ENCODE results near the gene PRRT4. TPM values are rescaled to one million over a fixed set of nuclear protein-coding genes. Genes with fewer than 3 reads are reported as not detected.

PRRT4 gene
- total RNA-seq, 1 experiment from 2014 or later = not detected

GRCh38 chr7:128381161-128381821 is 19.8 kb upstream of the PRRT4 start:
- no peak for DNase-seq
- Mint-ChIP-seq H3K27me3 (ENCODE audit: unreplicated experiment) (peaks cover 16% of the 10 kb centered on the region), H3K4me1 (ENCODE audit: low read depth, unreplicated experiment) (no peaks in the 10 kb centered on the region), H3K36me3 (ENCODE audit: insufficient read depth, unreplicated experiment) (no peaks in the 10 kb centered on the region), H3K9me3 (ENCODE audit: low read depth, unreplicated experiment) (no peaks in the 10 kb centered on the region), H3K27ac (ENCODE audit: unreplicated experiment) (no peak overlapping the region), H3K4me3 (ENCODE audit: low read depth, unreplicated experiment) (no peak overlapping the region)
- intact Hi-C loops (cut with micrococcal nuclease; ENCODE audit: unreplicated experiment) = no loop called here
- BruUV-seq (replicated peaks) = no TSS peak
- TF ChIP-seq, protein P1, sequence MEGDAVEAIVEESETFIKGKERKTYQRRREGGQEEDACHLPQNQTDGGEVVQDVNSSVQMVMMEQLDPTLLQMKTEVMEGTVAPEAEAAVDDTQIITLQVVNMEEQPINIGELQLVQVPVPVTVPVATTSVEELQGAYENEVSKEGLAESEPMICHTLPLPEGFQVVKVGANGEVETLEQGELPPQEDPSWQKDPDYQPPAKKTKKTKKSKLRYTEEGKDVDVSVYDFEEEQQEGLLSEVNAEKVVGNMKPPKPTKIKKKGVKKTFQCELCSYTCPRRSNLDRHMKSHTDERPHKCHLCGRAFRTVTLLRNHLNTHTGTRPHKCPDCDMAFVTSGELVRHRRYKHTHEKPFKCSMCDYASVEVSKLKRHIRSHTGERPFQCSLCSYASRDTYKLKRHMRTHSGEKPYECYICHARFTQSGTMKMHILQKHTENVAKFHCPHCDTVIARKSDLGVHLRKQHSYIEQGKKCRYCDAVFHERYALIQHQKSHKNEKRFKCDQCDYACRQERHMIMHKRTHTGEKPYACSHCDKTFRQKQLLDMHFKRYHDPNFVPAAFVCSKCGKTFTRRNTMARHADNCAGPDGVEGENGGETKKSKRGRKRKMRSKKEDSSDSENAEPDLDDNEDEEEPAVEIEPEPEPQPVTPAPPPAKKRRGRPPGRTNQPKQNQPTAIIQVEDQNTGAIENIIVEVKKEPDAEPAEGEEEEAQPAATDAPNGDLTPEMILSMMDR (IDR thresholded peaks at IDR 0.05; ENCODE audit: unreplicated experiment) = peak; percentile 51
- CTCF ChIA-PET = interaction anchor here (1.0 kb wide), 1 partner anchor 35 kb away, joined by 3 read pairs; no protein-coding TSS in a partner anchor

DNA sequence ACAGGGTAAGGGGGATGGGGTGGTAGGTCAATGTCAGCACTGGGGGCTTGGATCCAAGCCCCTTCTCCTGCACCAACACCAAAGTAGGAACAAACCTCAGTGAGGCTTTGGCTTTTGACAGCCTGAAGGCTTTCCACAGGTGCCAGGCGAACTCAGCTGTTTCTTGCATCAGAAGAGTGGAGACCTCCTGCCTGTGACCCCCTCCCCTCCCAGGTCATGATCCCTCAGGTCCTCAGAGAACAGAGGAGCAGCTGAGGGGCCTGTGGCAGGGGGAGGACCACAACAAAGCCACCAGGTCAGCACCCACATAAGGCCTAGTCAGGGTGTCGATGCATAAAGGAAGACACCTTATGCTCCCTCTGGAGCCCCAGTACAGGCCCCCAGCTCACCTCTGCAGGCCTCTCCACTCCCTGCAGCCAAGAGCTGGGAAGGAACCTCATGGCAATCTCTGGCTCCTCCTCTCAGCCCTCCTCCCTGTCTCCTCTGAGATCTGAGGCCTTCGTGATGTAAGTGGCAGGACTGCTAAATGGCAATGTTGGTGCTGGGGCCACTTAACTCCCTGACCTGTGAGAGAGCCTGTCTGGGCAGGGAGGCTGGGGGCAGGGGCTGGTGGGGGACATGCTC is 19.1 kb upstream of the PRRT4 start:
- intact Hi-C loops (cut with micrococcal nuclease; ENCODE audit: unreplicated experiment) = no loop called here
- Mint-ChIP-seq H3K9me3 (ENCODE audit: low read depth, unreplicated experiment) (no peaks in the 10 kb centered on the region), H3K27me3 (ENCODE audit: unreplicated experiment) (peaks cover 9% of the 10 kb centered on the region), H3K4me1 (ENCODE audit: low read depth, unreplicated experiment) (no peaks in the 10 kb centered on the region), H3K4me3 (ENCODE audit: low read depth, unreplicated experiment) (no peak overlapping the region), H3K27ac (ENCODE audit: unreplicated experiment) (no peak overlapping the region), H3K36me3 (ENCODE audit: insufficient read depth, unreplicated experiment) (no peaks in the 10 kb centered on the region)
- DNase-seq = no peak
- TF ChIP-seq, protein P1 (IDR thresholded peaks at IDR 0.05; ENCODE audit: unreplicated experiment) = no peak
- BruUV-seq (replicated peaks) = no TSS peak
- CTCF ChIA-PET = interaction anchor here (0.6 kb wide), 1 partner anchor 16 kb away, joined by 3 read pairs; no protein-coding TSS in a partner anchor

- no peak overlapping the region for H3K27ac Mint-ChIP-seq (ENCODE audit: unreplicated experiment)
- intact Hi-C loops (cut with micrococcal nuclease; ENCODE audit: unreplicated experiment) = no loop called here
- CTCF ChIA-PET = interaction anchor here (0.6 to 0.8 kb wide), 3 partner anchors 17 to 49 kb away, joined by 3 to 5 read pairs (median 4); partner anchors contain the start of gene RBM28
Observed at GRCh38 chr7:128379900-128380479, 18.5 kb upstream of the PRRT4 start.

DNA sequence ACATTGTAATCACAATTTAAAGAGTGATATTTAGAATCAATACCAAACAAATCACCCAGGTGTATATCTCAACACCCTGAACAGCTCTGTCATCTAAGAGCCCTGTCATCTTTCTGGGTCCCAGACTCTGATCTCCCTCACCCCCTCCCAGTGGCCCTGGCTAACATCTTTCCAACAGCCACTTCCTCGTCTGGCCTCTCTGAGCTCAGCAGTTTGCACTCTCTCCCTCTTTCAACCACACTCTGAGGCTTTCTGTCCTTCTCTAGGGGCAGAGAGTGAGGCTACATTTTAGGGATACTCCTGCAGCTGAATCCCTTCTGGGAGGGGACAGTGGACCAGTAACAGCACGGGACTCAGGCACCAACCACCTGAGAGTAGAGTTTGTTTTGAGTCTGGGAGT is 17.1 kb upstream of the PRRT4 start:
- no peaks in the 10 kb centered on the region for H3K36me3 Mint-ChIP-seq (ENCODE audit: insufficient read depth, unreplicated experiment)
- no peaks in the 10 kb centered on the region for H3K4me1 Mint-ChIP-seq (ENCODE audit: low read depth, unreplicated experiment)
- TF ChIP-seq, protein P1 (IDR thresholded peaks at IDR 0.05; ENCODE audit: unreplicated experiment) = no peak
- DNase-seq = no peak
- H3K9me3 Mint-ChIP-seq (ENCODE audit: low read depth, unreplicated experiment) = no peaks in the 10 kb centered on the region
- peaks cover 13% of the 10 kb centered on the region for H3K27me3 Mint-ChIP-seq (ENCODE audit: unreplicated experiment)
- H3K4me3 Mint-ChIP-seq (ENCODE audit: low read depth, unreplicated experiment) = no peak overlapping the region
- BruUV-seq (replicated peaks) = no TSS peak
- no peak overlapping the region for H3K27ac Mint-ChIP-seq (ENCODE audit: unreplicated experiment)
- CTCF ChIA-PET = interaction anchor here (0.6 to 0.7 kb wide), 3 partner anchors 21 to 174 kb away, joined by 3 to 4 read pairs (median 3); no protein-coding TSS in a partner anchor
- intact Hi-C loops (cut with micrococcal nuclease; ENCODE audit: unreplicated experiment) = no loop called here

More at GRCh38 chr7:128379900-128380479, 18.5 kb upstream of the PRRT4 start:
- no peaks in the 10 kb centered on the region for H3K9me3 Mint-ChIP-seq (ENCODE audit: low read depth, unreplicated experiment)
- no peak for DNase-seq
- H3K4me1 Mint-ChIP-seq (ENCODE audit: low read depth, unreplicated experiment) = no peaks in the 10 kb centered on the region
- no TSS peak for BruUV-seq (replicated peaks)
- TF ChIP-seq, protein P1 (IDR thresholded peaks at IDR 0.05; ENCODE audit: unreplicated experiment) = no peak
- H3K4me3 Mint-ChIP-seq (ENCODE audit: low read depth, unreplicated experiment) = no peak overlapping the region
- H3K27me3 Mint-ChIP-seq (ENCODE audit: unreplicated experiment) = peaks cover 3% of the 10 kb centered on the region
- no peaks in the 10 kb centered on the region for H3K36me3 Mint-ChIP-seq (ENCODE audit: insufficient read depth, unreplicated experiment)

All from Calu3 (cell line).